Mononuclear cell (primary cell): Measurements from ENCODE around the gene CHST1. TPM values are rescaled to one million over a fixed set of nuclear protein-coding genes. Genes with fewer than 3 reads are reported as not detected.

Source experiments
- H3K27me3 ChIP-seq: 2 replicates; pipeline ENCODE4 v1.6.0; 2011; ENCODE audit warnings: low read length, control low read depth; ENCODE audit not compliant: insufficient read depth
- H3K4me1 ChIP-seq: 2 replicates; pipeline ENCODE4 v1.5.1; 2011; ENCODE audit warnings: mild to moderate bottlenecking, low read length, control low read depth; ENCODE audit not compliant: insufficient read depth
- H3K4me3 ChIP-seq: 2 replicates; pipeline ENCODE4 v1.5.1; 2011; ENCODE audit warnings: mild to moderate bottlenecking, low read length, moderate library complexity
- H3K9me3 ChIP-seq: 2 replicates; pipeline ENCODE4 v1.5.1; 2011; ENCODE audit warnings: low read depth, mild to moderate bottlenecking, control low read depth, low read length
- total RNA-seq: library from RNA; depleted of rRNA; stranded (reverse); fragments of >200 nt; gene quantifications from one replicate; pipeline ENCODE4 v1.2.3, GENCODE V29; 2012

CHST1 gene
- total RNA-seq, 1 donor = not detected

GRCh38 chr11:45658292-45658991 is 7.0 kb downstream of the CHST1 start:
- Histone ChIP-seq H3K4me3 (no peak overlapping the region), H3K27me3 (peaks cover 35% of the 10 kb centered on the region), H3K9me3 (no peaks in the 10 kb centered on the region), H3K4me1 (no peaks in the 10 kb centered on the region)

- no peaks in the 10 kb centered on the region for H3K9me3 ChIP-seq
- no peak overlapping the region for H3K4me3 ChIP-seq
- H3K27me3 ChIP-seq = peaks cover 27% of the 10 kb centered on the region
- H3K4me1 ChIP-seq = no peaks in the 10 kb centered on the region
Measured at GRCh38 chr11:45657496-45658260, 7.7 kb downstream of the CHST1 start.

DNA sequence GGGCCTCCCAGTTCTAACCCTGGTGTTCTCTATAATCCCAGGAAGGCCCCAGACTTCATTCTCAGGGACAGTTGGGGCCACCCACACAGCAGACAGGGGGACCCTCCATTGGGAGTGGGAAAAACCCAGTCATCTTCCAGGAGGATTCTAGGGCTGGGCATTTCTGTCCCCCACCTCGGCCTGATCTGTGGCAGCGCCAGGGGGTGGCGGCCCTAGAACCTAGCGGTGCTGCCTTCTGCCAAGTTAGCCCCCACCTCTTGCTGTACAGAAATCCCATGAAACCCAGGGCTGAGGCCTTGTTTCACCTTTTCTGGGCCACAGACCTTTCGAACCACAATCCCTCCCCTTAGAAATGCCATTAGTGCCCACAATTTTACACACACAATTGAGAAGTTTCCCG is 9.6 kb downstream of the CHST1 start:
- Histone ChIP-seq H3K4me1 (no peaks in the 10 kb centered on the region), H3K27me3 (peaks cover 13% of the 10 kb centered on the region), H3K4me3 (no peak overlapping the region), H3K9me3 (no peaks in the 10 kb centered on the region)

GRCh38 chr11:45655347-45655756 is 10.1 kb downstream of the CHST1 start:
- H3K9me3 ChIP-seq = no peaks in the 10 kb centered on the region
- no peak overlapping the region for H3K4me3 ChIP-seq
- H3K4me1 ChIP-seq = no peaks in the 10 kb centered on the region
- H3K27me3 ChIP-seq = peaks cover 11% of the 10 kb centered on the region

DNA sequence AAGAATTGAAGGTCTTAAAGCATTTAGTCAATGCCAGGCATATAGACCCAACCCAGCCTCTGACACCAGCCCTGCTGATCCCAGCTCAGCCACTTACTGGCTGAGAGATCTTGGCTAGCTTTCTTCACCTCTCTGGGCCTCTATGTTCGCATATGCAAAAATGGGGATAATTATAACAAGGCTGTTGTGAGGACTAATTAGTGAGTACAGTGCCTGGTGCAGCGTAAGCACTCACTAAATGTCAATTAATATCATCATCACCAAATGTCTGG is 10.5 kb downstream of the CHST1 start:
- no peak overlapping the region for H3K4me3 ChIP-seq
- H3K4me1 ChIP-seq = no peaks in the 10 kb centered on the region
- H3K27me3 ChIP-seq = peaks cover 11% of the 10 kb centered on the region
- H3K9me3 ChIP-seq = no peaks in the 10 kb centered on the region

- no peak overlapping the region for H3K4me3 ChIP-seq
- H3K27me3 ChIP-seq = peaks cover 9% of the 10 kb centered on the region
Measured at GRCh38 chr11:45654231-45655011, 11.0 kb downstream of the CHST1 start.

GRCh38 chr11:45653277-45653676 is 12.1 kb downstream of the CHST1 start:
- no peak overlapping the region for H3K4me3 ChIP-seq
- H3K27me3 ChIP-seq = peaks cover 2% of the 10 kb centered on the region
- H3K9me3 ChIP-seq = no peaks in the 10 kb centered on the region

More at GRCh38 chr11:45654231-45655011, 11.0 kb downstream of the CHST1 start:
- Histone ChIP-seq H3K9me3 (no peaks in the 10 kb centered on the region), H3K4me1 (no peaks in the 10 kb centered on the region)

DNA sequence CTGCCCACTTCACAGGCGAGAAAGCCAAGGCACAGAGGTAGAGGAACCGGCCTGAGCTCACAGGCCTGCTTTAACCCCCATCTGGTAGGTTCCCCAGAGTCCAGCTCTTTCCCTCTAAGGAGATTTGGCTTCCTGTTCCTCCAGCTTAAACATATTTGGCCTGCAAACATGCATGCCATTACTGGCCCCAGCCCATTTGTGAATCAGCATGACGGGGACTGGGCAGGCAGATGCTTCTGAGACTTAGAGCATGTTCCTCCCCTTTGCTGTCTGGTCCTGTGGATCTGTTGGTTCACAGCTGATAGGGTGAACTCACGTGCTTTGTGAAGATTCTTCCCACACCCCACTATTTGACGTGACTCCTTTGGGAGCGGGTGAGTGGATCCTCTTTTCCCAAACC is 12.6 kb downstream of the CHST1 start:
- peaks cover 2% of the 10 kb centered on the region for H3K27me3 ChIP-seq
- no peak overlapping the region for H3K4me3 ChIP-seq
- no peaks in the 10 kb centered on the region for H3K9me3 ChIP-seq
- no peaks in the 10 kb centered on the region for H3K4me1 ChIP-seq

More at GRCh38 chr11:45653277-45653676, 12.1 kb downstream of the CHST1 start:
- no peaks in the 10 kb centered on the region for H3K4me1 ChIP-seq

- H3K9me3 ChIP-seq = no peaks in the 10 kb centered on the region
- H3K4me1 ChIP-seq = no peaks in the 10 kb centered on the region
- no peak overlapping the region for H3K4me3 ChIP-seq
Measured at GRCh38 chr11:45651841-45652749, 13.3 kb downstream of the CHST1 start.

GRCh38 chr11:45651156-45651555 is 14.3 kb downstream of the CHST1 start:
- Histone ChIP-seq H3K4me1 (no peaks in the 10 kb centered on the region), H3K9me3 (no peaks in the 10 kb centered on the region), H3K4me3 (no peak overlapping the region), H3K27me3 (no peaks in the 10 kb centered on the region)

More at GRCh38 chr11:45651841-45652749, 13.3 kb downstream of the CHST1 start:
- H3K27me3 ChIP-seq = no peaks in the 10 kb centered on the region

DNA sequence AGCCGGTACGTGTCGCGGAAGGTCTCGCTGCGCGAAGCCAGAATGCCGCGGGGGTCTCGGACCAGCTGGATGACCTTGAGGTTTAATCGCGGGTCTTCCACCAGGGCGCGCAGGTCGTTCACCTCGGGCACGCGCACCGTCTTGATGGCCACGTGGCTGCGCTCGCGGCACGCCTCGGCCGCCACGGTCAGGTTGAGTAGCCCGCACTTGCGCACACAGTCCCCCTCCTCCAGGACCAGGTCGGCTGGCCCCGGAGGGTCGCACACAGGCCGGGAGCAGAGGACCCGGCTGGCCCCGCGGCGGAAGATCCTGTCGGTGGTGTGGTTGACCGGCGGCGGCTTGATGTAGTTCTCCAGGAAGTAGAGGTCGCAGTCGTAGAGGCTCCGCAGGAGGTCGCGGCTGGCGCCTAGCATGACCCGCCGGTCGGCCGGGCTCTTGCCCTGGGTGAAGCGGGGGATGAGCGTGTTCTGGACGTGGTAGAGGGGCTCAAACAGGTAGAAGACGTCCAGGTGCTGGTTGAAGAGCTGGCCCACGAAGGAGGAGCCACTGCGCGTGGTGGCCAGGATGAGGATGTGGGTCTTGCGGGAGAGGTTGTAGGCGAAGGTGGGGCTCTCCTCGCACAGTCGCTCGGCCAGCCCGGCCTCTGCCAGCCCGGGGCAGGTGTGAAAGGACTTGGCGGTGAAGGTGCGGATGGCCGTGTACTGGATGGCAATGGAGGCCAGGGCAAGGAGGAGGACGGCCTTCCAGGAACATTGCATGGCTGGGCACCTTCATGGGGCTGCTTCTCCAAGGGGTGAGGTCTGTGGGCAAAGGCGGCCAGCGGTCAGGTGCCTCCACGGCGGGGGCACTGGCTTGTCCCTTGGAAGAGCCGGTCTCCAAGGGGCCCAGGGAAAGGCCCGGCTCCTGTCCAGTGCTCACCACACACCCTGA is 15.0 kb downstream of the CHST1 start:
- Histone ChIP-seq H3K9me3 (no peaks in the 10 kb centered on the region), H3K27me3 (no peaks in the 10 kb centered on the region), H3K4me3 (no peak overlapping the region), H3K4me1 (no peaks in the 10 kb centered on the region)

GRCh38 chr11:45649544-45650165 is 15.8 kb downstream of the CHST1 start:
- Histone ChIP-seq H3K4me3 (no peak overlapping the region), H3K4me1 (no peaks in the 10 kb centered on the region), H3K27me3 (no peaks in the 10 kb centered on the region), H3K9me3 (no peaks in the 10 kb centered on the region)

DNA sequence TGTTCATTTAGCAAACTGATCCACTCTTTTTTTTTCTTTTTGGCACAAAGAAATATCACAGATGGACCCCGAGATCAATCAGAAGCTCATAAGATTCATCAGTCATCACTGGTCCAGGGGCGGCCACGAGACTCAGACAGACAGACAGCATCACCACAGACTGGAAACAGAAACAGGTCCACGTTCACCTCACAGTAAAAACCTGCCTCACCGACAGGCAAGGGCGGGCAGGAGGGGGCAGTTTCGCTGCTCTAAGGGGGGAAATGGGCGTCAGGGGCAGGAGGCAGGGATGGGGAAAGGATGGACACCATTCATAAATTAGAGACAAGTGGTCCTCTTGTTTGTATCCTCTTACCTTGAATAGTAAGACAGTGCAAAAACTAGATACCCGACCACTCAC is 16.5 kb downstream of the CHST1 start:
- Histone ChIP-seq H3K4me1 (no peaks in the 10 kb centered on the region), H3K27me3 (no peaks in the 10 kb centered on the region), H3K4me3 (no peak overlapping the region), H3K9me3 (no peaks in the 10 kb centered on the region)
